HG02885 (cell line): ENCODE results near the gene RNF166.
A peak's percentile ranks its signal among the peaks of the same experiment; 100 is the strongest.

Experiments used
- ATAC-seq: cut with Tn5 transposase; IDR thresholded peaks from one replicate; pipeline ENCODE4 v1.9.1; 2021; ENCODE audit warnings: mild to moderate bottlenecking; ENCODE audit not compliant: unreplicated experiment, poor library complexity

Gene RNF166

GRCh38 chr16:88655733-88656281 is 50.4 kb downstream of the RNF166 start:
- ATAC-seq = no peak

- no peak for ATAC-seq
Observed at GRCh38 chr16:88655053-88655732, 51.0 kb downstream of the RNF166 start.

DNA sequence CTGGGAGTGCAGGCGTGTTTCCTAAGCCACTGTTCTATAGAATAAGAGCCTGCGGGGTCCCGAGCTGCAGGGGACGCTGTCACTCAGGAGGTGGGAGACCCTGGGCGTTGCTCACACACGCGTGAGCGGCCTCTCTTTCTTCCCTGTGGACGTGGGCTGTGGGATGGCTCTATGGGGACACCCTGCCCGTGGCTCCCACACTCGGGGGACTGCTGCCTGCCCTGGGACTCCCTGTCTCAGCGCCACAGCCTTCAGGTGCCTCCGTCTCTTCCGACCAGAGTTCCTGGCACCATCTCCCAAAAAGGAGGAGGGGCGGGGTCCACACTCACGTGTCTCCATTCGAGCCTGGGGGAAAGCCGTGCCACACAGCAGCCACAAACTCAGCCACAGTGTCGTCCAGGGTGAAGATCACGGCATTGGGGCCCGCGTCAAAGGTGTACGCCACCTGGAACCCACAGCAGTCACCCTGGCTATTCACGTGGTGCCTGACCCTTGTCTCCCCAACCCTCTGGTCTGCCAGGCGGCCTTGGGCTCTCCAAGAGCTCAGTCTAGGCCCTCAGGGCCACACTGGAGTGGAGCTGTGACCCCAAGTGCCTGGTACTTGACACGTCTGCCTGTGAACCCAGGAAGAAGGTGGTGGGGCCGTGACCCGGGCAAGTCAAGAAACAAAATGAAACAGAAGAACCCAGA is 51.7 kb downstream of the RNF166 start:
- no peak for ATAC-seq

DNA sequence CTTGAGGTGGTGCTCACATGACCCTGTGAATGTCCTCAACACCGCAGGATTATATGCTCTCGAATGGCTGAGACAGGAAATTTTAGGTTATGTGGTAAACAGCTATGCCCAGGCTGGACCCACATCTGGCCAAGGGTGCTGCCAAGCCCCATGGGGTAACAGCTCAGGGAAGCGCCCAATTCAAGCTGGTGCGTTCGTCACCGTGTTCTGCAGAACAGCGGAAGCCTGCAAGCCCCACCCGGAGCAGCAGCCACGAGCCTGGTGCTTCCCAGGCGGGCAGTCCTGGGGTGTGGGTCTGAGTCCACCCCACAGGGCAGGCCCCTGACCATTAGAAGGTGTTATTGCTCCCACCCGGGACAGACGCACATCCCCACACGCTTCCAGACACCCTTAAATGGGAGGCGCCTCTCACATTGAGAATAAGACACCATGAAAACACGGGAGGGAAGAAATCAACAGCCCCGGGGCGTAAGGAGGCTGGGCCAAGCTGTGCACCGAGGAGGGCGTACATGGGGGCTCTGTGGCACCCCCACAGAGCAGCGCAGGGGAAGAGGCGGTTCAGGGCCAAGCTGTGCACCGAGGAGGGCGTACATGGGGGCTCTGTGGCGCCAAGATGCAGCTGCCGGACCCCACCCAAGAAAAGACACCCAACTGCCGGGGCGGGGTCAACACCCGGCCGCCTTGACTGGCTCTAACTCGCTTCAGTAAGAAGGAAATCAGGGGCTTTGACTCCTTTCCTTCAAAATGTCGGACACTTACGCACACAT is 52.4 kb downstream of the RNF166 start:
- ATAC-seq = no peak

DNA sequence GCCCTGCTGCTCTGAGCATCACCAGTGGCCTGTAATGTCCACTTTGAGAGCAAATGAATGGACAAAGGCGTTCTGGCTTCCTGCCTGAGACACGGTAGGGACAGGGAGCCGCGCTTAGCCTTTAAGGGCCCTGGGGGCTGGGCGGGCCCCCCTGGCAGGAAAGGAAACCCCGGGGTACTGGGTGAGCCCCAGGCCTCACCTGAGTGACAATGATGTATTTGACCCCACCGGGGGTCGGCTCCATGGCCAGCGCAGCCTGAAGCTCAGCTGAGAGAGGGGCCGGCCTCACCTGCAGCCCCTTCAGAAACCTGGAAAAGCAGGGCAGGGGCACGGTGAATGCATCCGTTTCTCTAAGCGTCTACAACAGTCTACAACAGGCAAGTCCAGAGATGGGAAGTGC is 53.1 kb downstream of the RNF166 start:
- ATAC-seq = no peak

- ATAC-seq = no peak
Observed at GRCh38 chr16:88652762-88653063, 53.5 kb downstream of the RNF166 start.

GRCh38 chr16:88651989-88652761 is 54.0 kb downstream of the RNF166 start:
- ATAC-seq = no peak

GRCh38 chr16:88651276-88651988 is 54.8 kb downstream of the RNF166 start:
- ATAC-seq = peak; percentile 77

- ATAC-seq = peak; percentile 80
Observed at GRCh38 chr16:88650749-88651275, 55.4 kb downstream of the RNF166 start, which contains the start of gene CYBA. Gene CYBA, minus strand, starts transcription at chr16:88651053. Its CDS starts 40 bp downstream, at chr16:88651013.

DNA sequence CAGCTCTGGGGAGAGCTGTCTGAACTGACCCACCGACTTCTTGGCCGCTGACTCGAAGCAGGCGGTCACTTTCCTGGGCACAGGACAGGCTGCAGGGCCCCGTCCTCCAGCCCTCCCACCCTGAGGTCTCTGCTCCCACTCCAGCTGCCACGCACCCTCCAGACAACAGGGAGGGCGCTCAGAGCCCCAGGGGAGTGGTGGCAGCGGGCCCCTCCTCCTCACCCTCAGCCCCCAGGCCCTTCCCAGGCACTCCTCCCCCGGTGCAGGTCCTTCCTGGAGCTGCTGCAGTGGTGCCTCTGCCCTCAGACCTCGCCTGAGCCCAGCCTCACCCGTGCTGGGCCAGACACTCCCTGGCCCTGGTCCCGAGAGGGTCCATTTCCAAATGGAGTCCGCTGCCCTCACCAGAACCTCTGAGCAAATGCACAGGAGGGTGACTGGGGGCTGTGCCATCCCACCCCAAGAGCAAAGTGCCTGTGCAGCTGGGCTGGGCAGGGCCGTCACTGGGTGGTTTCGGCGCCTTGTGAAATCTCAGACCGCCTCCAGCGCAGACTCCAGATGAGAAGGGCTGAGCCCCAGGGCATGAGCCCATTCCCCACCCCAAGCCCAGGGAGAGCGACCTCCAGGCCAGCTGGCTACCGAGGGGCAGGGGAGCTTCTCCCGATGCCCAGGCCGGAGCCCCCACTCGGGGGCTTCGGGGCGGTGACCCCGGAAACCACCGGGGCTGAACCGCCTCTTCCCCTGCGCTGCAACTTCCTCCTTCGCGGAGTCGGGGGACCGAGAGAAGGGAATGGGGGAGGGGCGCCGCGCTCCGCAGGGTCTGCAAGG is 56.1 kb downstream of the RNF166 start:
- ATAC-seq = peak; percentile 17

- ATAC-seq = no peak
Observed at GRCh38 chr16:88649195-88649923, 56.8 kb downstream of the RNF166 start.

DNA sequence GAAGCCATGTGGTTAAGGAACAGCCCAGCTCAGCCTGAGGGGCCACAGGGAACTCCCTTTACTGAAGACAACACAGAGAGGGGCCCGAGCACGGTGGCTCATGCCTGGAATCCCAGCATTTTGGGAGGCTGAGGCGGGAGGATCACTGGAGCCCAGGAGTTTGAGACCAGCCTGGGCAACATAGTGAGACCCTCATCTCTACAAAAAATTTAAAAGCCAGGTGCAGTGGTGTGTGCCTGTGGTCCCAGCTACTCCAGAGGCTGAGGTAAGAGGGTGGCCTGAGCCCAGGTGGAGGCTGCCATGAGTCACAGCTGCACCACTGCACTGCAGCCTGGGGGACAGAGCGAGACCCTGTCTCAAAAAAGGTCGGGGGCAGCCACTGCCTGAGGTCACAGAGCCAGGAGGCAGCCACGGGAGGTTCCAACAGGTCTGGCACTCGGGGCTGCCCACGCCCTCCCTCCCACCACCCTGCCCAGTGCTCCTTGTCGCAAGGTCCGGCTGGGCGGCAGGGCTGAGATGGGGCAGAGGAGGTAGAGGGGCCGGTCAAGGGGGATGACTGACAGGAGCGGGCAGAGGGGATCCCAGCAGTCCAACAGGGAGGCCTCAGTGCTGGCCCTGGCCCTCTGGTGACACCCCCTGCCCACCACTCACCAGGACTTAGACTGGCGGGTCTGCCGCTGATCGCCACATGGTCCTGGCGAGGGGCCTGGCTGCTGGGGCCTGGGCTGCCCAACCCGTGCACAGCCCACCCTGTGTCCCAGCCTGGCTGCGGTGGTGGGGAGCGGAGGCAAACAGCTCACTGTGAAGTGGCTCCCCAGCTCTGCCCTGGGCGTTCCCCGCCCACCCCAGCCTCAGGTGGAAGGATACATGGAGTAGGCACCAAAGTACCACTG is 58.8 kb downstream of the RNF166 start:
- ATAC-seq = no peak
